WI38 (cell line): ENCODE measurements around the gene ACOT8.

Experiments
- H3K4me3 ChIP-seq: 2 replicates; pipeline ENCODE4 v1.5.1; 2011; ENCODE audit warnings: low read depth, mild to moderate bottlenecking, control low read depth, low read length
- CTCF ChIP-seq: IDR thresholded peaks from 2 replicates; pipeline ENCODE4 v1.5.1; 2012; ENCODE audit warnings: low read depth, mild to moderate bottlenecking, control low read depth, low read length

Gene ACOT8

GRCh38 chr20:45848969-45849582, 8.1 kb downstream of the ACOT8 start:
- TF ChIP-seq CTCF, result no peak
- no peak overlapping the region for H3K4me3 ChIP-seq

GRCh38 chr20:45848421-45848820, 8.8 kb downstream of the ACOT8 start:
- H3K4me3 ChIP-seq, result no peak overlapping the region
- no peak for TF ChIP-seq CTCF

- H3K4me3 ChIP-seq, result no peak overlapping the region
- TF ChIP-seq CTCF, result no peak
These were observed 11.7 kb downstream of the ACOT8 start for GRCh38 chr20:45845452-45845851.

- no peak overlapping the region for H3K4me3 ChIP-seq
- TF ChIP-seq CTCF, result no peak
These were observed 13.7 kb downstream of the ACOT8 start for GRCh38 chr20:45843506-45843905.

GRCh38 chr20:45842169-45842812, 14.9 kb downstream of the ACOT8 start:
- no peak overlapping the region for H3K4me3 ChIP-seq
- no peak for TF ChIP-seq CTCF

GRCh38 chr20:45841407-45842129, 15.6 kb downstream of the ACOT8 start:
- no peak for TF ChIP-seq CTCF
- H3K4me3 ChIP-seq, result no peak overlapping the region

GRCh38 chr20:45840700-45841198, 16.4 kb downstream of the ACOT8 start:
- no peak overlapping the region for H3K4me3 ChIP-seq
- no peak for TF ChIP-seq CTCF
